ENCODE measurements around the gene CNGA2.

- TF ChIP-seq CTCF (IDR thresholded peaks at IDR 0.05) (no peak), POLR2AphosphoS5 (IDR thresholded peaks at IDR 0.05) (no peak), POLR2A (IDR thresholded peaks at IDR 0.05) (no peak)
These were observed 38.8 kb upstream of the CNGA2 start for GRCh38 chrX:151695583-151696340.
